IMR-90 (cell line): ENCODE measurements around the gene PCGF5. TPM values are rescaled to one million over a fixed set of nuclear protein-coding genes. Genes with fewer than 3 reads are reported as not detected.

Experiments used
- ATAC-seq: fragments of 200-7000 bp; cut with Tn5 transposase; 2 replicates; pipeline ENCODE4 v1.9.1; 2020; ENCODE audit warnings: low read depth, mild to moderate bottlenecking, moderate library complexity
- BruUV-seq: library from RNA; stranded (reverse); fragments of 400-500 nt; replicated peaks from 2 replicates; lab custom pipeline; 2021; lab: Mats Ljungman, UMichigan
- CTCF ChIA-PET: fragments of 300-600 bp; formaldehyde crosslinking; extraction: SDS; loops from one replicate; lab custom pipeline; 2021; ENCODE audit warnings: antibody characterized with exemption; lab: Yijun Ruan, JAX
- POLR2A ChIA-PET: fragments of 300-600 bp; sonication (Branson Sonifier 250); formaldehyde crosslinking; loops from one replicate; lab custom pipeline; 2022; ENCODE audit warnings: antibody characterized with exemption; ENCODE audit not compliant: unreplicated experiment; lab: Charles Lee
- DNase-seq: peaks from one replicate; pipeline ENCODE4 v3.0.0; 2013
- H2AFZ ChIP-seq: replicated peaks from 2 replicates; pipeline ENCODE3; 2013; ENCODE audit warnings: low read length, mild to moderate bottlenecking; ENCODE audit not compliant: poor library complexity
- H2AK5ac ChIP-seq: 2 replicates; pipeline ENCODE4 v1.6.1; 2013; ENCODE audit warnings: low read depth, low read length, inconsistent platforms
- H2AK9ac ChIP-seq: replicated peaks from 2 replicates; pipeline ENCODE3; 2013; ENCODE audit warnings: mild to moderate bottlenecking, low read depth, low read length, moderate library complexity; ENCODE audit not compliant: poor library complexity
- H2BK120ac ChIP-seq: 2 replicates; pipeline ENCODE4 v1.6.1; 2013; ENCODE audit warnings: low read depth, low read length, inconsistent platforms
- H2BK15ac ChIP-seq: 3 replicates; pipeline ENCODE4 v1.6.1; 2013; ENCODE audit warnings: low read depth, low read length, inconsistent platforms
- H2BK20ac ChIP-seq: 2 replicates; pipeline ENCODE4 v1.6.1; 2013; ENCODE audit warnings: low read depth, mild to moderate bottlenecking, inconsistent platforms, low read length, moderate library complexity
- H2BK5ac ChIP-seq: 2 replicates; pipeline ENCODE4 v1.6.1; 2013; ENCODE audit warnings: mild to moderate bottlenecking, low read depth, low read length, inconsistent platforms; ENCODE audit not compliant: poor library complexity, severe bottlenecking
- H3K14ac ChIP-seq: replicated peaks from 2 replicates; pipeline ENCODE4 v1.6.1; 2013; ENCODE audit warnings: low read depth, low read length, inconsistent platforms
- H3K18ac ChIP-seq: 2 replicates; pipeline ENCODE4 v1.6.1; 2013; ENCODE audit warnings: low read depth, low read length, control low read depth
- H3K23ac ChIP-seq: 2 replicates; pipeline ENCODE4 v1.6.1; 2013; ENCODE audit warnings: low read depth, low read length, inconsistent platforms
- H3K27ac ChIP-seq: 2 replicates; pipeline ENCODE4 v1.5.1; 2013; ENCODE audit warnings: mild to moderate bottlenecking, control low read depth, low read length; ENCODE audit not compliant: insufficient read depth
- H3K27me3 ChIP-seq: 2 replicates; pipeline ENCODE4 v1.6.1; 2013; ENCODE audit warnings: low read length; ENCODE audit not compliant: control insufficient read depth, insufficient read depth
- H3K36me3 ChIP-seq: 2 replicates; pipeline ENCODE4 v1.6.1; 2013; ENCODE audit warnings: low read length, mixed read lengths; ENCODE audit not compliant: control insufficient read depth, insufficient read depth
- H3K4ac ChIP-seq: 2 replicates; pipeline ENCODE4 v1.6.1; 2013; ENCODE audit warnings: low read depth, low read length, inconsistent platforms
- H3K4me1 ChIP-seq: 2 replicates; pipeline ENCODE4 v1.6.1; 2013; ENCODE audit warnings: low read length, mixed read lengths; ENCODE audit not compliant: control insufficient read depth, insufficient read depth
- H3K4me2 ChIP-seq: 2 replicates; pipeline ENCODE4 v1.6.1; 2013; ENCODE audit warnings: low read depth, mild to moderate bottlenecking, control low read depth, low read length, moderate library complexity
- H3K4me3 ChIP-seq: 2 replicates; pipeline ENCODE4 v1.5.1; 2013; ENCODE audit warnings: low read depth, mild to moderate bottlenecking, control low read depth, low read length, moderate library complexity; ENCODE audit not compliant: insufficient read depth
- H3K56ac ChIP-seq: 2 replicates; pipeline ENCODE4 v1.6.1; 2013; ENCODE audit warnings: low read length, inconsistent platforms; ENCODE audit not compliant: insufficient read depth; ENCODE audit errors: extremely low read depth
- H3K79me1 ChIP-seq, 2 experiments: 2 replicates each; pipeline ENCODE4 v1.6.1; 2013; ENCODE audit warnings: low read length in 2 of 2, inconsistent platforms in 1 of 2, low read depth in 1 of 2
- H3K9ac ChIP-seq: 2 replicates; pipeline ENCODE4 v1.6.1; 2013; ENCODE audit warnings: low read depth, low read length, control low read depth
- H3K9me1 ChIP-seq: 2 replicates; pipeline ENCODE4 v1.6.1; 2013; ENCODE audit warnings: low read length, inconsistent platforms; ENCODE audit not compliant: insufficient read depth
- H3K9me3 ChIP-seq: 2 replicates; pipeline ENCODE4 v1.6.1; 2013; ENCODE audit warnings: low read length; ENCODE audit not compliant: control insufficient read depth, insufficient read depth
- H4K20me1 ChIP-seq: 2 replicates; pipeline ENCODE4 v1.6.1; 2013; ENCODE audit warnings: low read length, inconsistent platforms; ENCODE audit not compliant: insufficient read depth
- H4K5ac ChIP-seq: 2 replicates; pipeline ENCODE4 v1.6.1; 2013; ENCODE audit warnings: mild to moderate bottlenecking, low read depth, low read length, control low read depth
- H4K8ac ChIP-seq, 2 experiments: 2 replicates each; pipeline ENCODE4 v1.6.1; 2013; ENCODE audit warnings: low read depth in 2 of 2, low read length in 2 of 2, control low read depth in 1 of 2, inconsistent platforms in 1 of 2
- H4K91ac ChIP-seq: 2 replicates; pipeline ENCODE4 v1.6.1; 2013; ENCODE audit warnings: low read depth, low read length, inconsistent platforms; ENCODE audit not compliant: insufficient read depth
- CHD1 ChIP-seq: IDR thresholded peaks from 2 replicates; pipeline ENCODE4 v1.6.1; 2012; ENCODE audit warnings: low read depth, low read length, improper control_type of control experiment
- WGBS, 2 experiments: methylation state at CpG; one replicate each; pipeline versions ENCODE4 v1.1.5 to v1.1.7; 2013; ENCODE audit warnings: missing lambda C conversion rate in 2 of 2; ENCODE audit not compliant: insufficient read length in 1 of 2; ENCODE audit errors: extremely low coverage in 2 of 2; 5-methylcytosine and 5-hydroxymethylcytosine counted together
- dilution Hi-C: fragments of 300-500 bp; cut with HindIII; formaldehyde crosslinking; loops from one replicate; pipeline ENCODE4 v1.14.3; 2018; ENCODE audit warnings: low sequenced_read_pairs; ENCODE audit not compliant: unreplicated experiment
- in situ Hi-C: fragments of 300-500 bp; cut with MboI; formaldehyde crosslinking; loops from 3 replicates; pipeline ENCODE4 v1.14.3; 2019; ENCODE audit warnings: low sequenced_read_pairs, inconsistent platforms, mixed read lengths
- intact Hi-C: fragments of 100-400 bp; cut with micrococcal nuclease; formaldehyde crosslinking; loops from 2 replicates; pipeline ENCODE4 v1.10.0; 2022
- polyA plus RNA-seq, 3 experiments: library from polyadenylated mRNA; depleted of rRNA; stranded (reverse); fragments of >200 nt; gene quantifications; 2 replicates each; pipeline ENCODE4 v1.2.3, GENCODE V29; 2012; ENCODE audit warnings: low replicate concordance in 1 of 3
- total RNA-seq: library from RNA; depleted of rRNA; stranded (reverse); fragments of >200 nt; gene quantifications from 2 replicates; pipeline ENCODE4 v1.2.3, GENCODE V29; 2012

Gene PCGF5
- total and polyA plus RNA-seq, 2 of the 4 experiments (the other 2 are of a cell fraction): 9.0 to 18.1 TPM

- no peaks in the 10 kb centered on the region for H3K9me3 ChIP-seq
- peaks cover 2% of the 10 kb centered on the region; the same call in 1 of the 2 replicates for H3K27me3 ChIP-seq
- H2AK5ac ChIP-seq: no peak overlapping the region
- H3K23ac ChIP-seq: no peak overlapping the region
- H2BK15ac ChIP-seq: no peak overlapping the region
- ChIA-PET POLR2A (no interaction called here), CTCF (no interaction called here)
- H3K9me1 ChIP-seq: peaks cover 9% of the 10 kb centered on the region
- ATAC-seq: no peak
- H3K4ac ChIP-seq: no peak overlapping the region
- intact Hi-C loops: no loop called here
- no peak overlapping the region for H4K91ac ChIP-seq
- TF ChIP-seq CHD1: no peak
- no peak overlapping the region for H4K8ac ChIP-seq
- no peak overlapping the region for H2AK9ac ChIP-seq
- no peak overlapping the region for H3K27ac ChIP-seq
- in situ Hi-C loops: no loop called here
- BruUV-seq: no TSS peak
- H4K20me1 ChIP-seq: no peaks in the 10 kb centered on the region
- no CpG with 5 or more reads among the region's 4 CpGs for WGBS, 2 experiments
- H3K4me3 ChIP-seq: no peak overlapping the region
- no peak overlapping the region for H3K18ac ChIP-seq
- H4K5ac ChIP-seq: no peak overlapping the region
- H2AFZ ChIP-seq: no peak overlapping the region
- no peak overlapping the region for H3K14ac ChIP-seq
- H2BK120ac ChIP-seq: no peak overlapping the region
- peaks cover 5% of the 10 kb centered on the region for H3K4me1 ChIP-seq
- dilution Hi-C loops: no loop called here
- no peak overlapping the region for H3K56ac ChIP-seq
- no peaks in the 10 kb centered on the region for H3K36me3 ChIP-seq
- H3K9ac ChIP-seq: no peak overlapping the region
- H2BK5ac ChIP-seq: no peak overlapping the region
- H3K79me1 ChIP-seq: no peaks in the 10 kb centered on the region
- H2BK20ac ChIP-seq: no peak overlapping the region
- no peak overlapping the region for H3K4me2 ChIP-seq
- DNase-seq: no peak
Measured at GRCh38 chr10:91287276-91287675, 66.8 kb downstream of the PCGF5 start.
